HCT116 (cell line): ENCODE results near the gene CASK. TPM values are rescaled to one million over a fixed set of nuclear protein-coding genes. Genes with fewer than 3 reads are reported as not detected.

Source experiments
- ATAC-seq: fragments of 200-7000 bp; cut with Tn5 transposase; 2 replicates; pipeline ENCODE4 v1.9.1; 2020; ENCODE audit warnings: mild to moderate bottlenecking, moderate library complexity
- BruUV-seq: library from RNA; stranded (reverse); fragments of 400-500 nt; replicated peaks from 2 replicates; lab custom pipeline; 2021; lab: Mats Ljungman, UMichigan
- CTCF ChIA-PET: fragments of 300-600 bp; sonication (Branson Sonifier 250); formaldehyde crosslinking; loops from one replicate; lab custom pipeline; 2021; ENCODE audit warnings: antibody characterized with exemption; lab: Charles Lee
- POLR2A ChIA-PET: fragments of 300-600, 350-600 bp; sonication (Branson Sonifier 250); formaldehyde crosslinking; loops from one replicate; lab custom pipeline; 2021; ENCODE audit warnings: antibody characterized with exemption; lab: Charles Lee
- RAD21 ChIA-PET, 2 experiments: fragments of 300-600 bp; sonication (Branson Sonifier 250); formaldehyde crosslinking; loops; one replicate each; lab custom pipeline; 2023; ENCODE audit warnings: low total read pairs in 2 of 2; ENCODE audit not compliant: uncharacterized antibody in 2 of 2, unreplicated experiment in 2 of 2, low non-redundant PET in 1 of 2; lab: Charles Lee
- DNase-seq: peaks from one replicate; pipeline ENCODE4 v3.0.0-alpha.2; 2010; ENCODE audit warnings: low read depth, low spot score
- H2AFZ ChIP-seq: fragments of 200-600 bp; shearing (Covaris generic), sonication (generic); 2 replicates; pipeline ENCODE4 v1.6.1; 2017; ENCODE audit warnings: low read depth, mixed run types, mixed read lengths, antibody characterized with exemption, low read length; ENCODE audit not compliant: poor library complexity, severe bottlenecking
- H3K27ac ChIP-seq: 2 replicates; pipeline ENCODE4 v1.5.1; 2012; ENCODE audit warnings: low read depth, low read length
- H3K27me3 ChIP-seq: fragments of 200-600 bp; sonication (generic); 2 replicates; pipeline ENCODE4 v1.6.1; 2016; ENCODE audit warnings: mixed run types, low read length, mixed read lengths; ENCODE audit not compliant: insufficient read depth
- H3K36me3 ChIP-seq, 2 experiments: fragments of 200-500 bp in 1 of 2; fragments of 200-600 bp in 1 of 2; sonication (Bioruptor generic) in 1 of 2; sonication (generic) in 1 of 2; 2 replicates each; pipeline versions ENCODE4 v1.5.1 to v1.6.1; 2014 to 2016; ENCODE audit warnings: low read length in 2 of 2, inconsistent platforms in 1 of 2, mixed read lengths in 1 of 2, mixed run types in 1 of 2; ENCODE audit not compliant: insufficient read depth in 2 of 2, control insufficient read depth in 1 of 2
- H3K4me1 ChIP-seq, 2 experiments: fragments of 200-600 bp in 1 of 2; sonication (generic) in 1 of 2; 2 replicates each; pipeline versions ENCODE4 v1.5.1 to v1.6.1; 2012 to 2017; ENCODE audit warnings: low read length in 2 of 2, inconsistent platforms in 1 of 2, mild to moderate bottlenecking in 1 of 2, mixed read lengths in 1 of 2, mixed run types in 1 of 2, moderate library complexity in 1 of 2; ENCODE audit not compliant: insufficient read depth in 2 of 2, control insufficient read depth in 1 of 2
- H3K4me2 ChIP-seq: fragments of 200-600 bp; sonication (generic); 2 replicates; pipeline ENCODE4 v1.6.1; 2017; ENCODE audit warnings: mixed run types, low read length, mixed read lengths
- H3K4me3 ChIP-seq, 2 experiments: fragments of 200-600 bp in 1 of 2; sonication (generic) in 1 of 2; replicated peaks in 1 of 2; 2 replicates each; pipeline ENCODE4 v1.5.1; 2011 to 2016; ENCODE audit warnings: low read length in 2 of 2, control low read depth in 1 of 2, low read depth in 1 of 2, mild to moderate bottlenecking in 1 of 2, mixed read lengths in 1 of 2, mixed run types in 1 of 2
- H3K79me2 ChIP-seq: fragments of 200-600 bp; sonication (generic); 2 replicates; pipeline ENCODE4 v1.6.1; 2017; ENCODE audit warnings: mild to moderate bottlenecking, mixed run types, low read length, moderate library complexity, mixed read lengths; ENCODE audit not compliant: insufficient read depth
- H3K9ac ChIP-seq: fragments of 200-600 bp; sonication (generic); 2 replicates; pipeline ENCODE4 v1.6.1; 2016; ENCODE audit warnings: low read length, mixed read lengths
- H3K9me2 ChIP-seq: fragments of 200-600 bp; sonication (generic), shearing (Covaris generic); 2 replicates; pipeline ENCODE4 v1.6.1; 2017; ENCODE audit warnings: mixed run types, mild to moderate bottlenecking, moderate library complexity; ENCODE audit not compliant: insufficient read depth
- H3K9me3 ChIP-seq, 2 experiments: fragments of 200-500 bp in 1 of 2; fragments of 200-600 bp in 1 of 2; sonication (Bioruptor generic) in 1 of 2; sonication (generic) in 1 of 2; 2 replicates each; pipeline ENCODE4 v1.6.1; 2014 to 2017; ENCODE audit warnings: low read length in 2 of 2, mixed read lengths in 2 of 2, inconsistent platforms in 1 of 2, low read depth in 1 of 2, mild to moderate bottlenecking in 1 of 2, mixed run types in 1 of 2, moderate library complexity in 1 of 2; ENCODE audit not compliant: control insufficient read depth in 1 of 2, insufficient read depth in 1 of 2
- H4K20me1 ChIP-seq: fragments of 200-600 bp; sonication (generic), shearing (Covaris generic); 2 replicates; pipeline ENCODE4 v1.6.1; 2017; ENCODE audit warnings: mixed run types, mild to moderate bottlenecking, moderate library complexity; ENCODE audit not compliant: insufficient read depth
- ATF3 ChIP-seq: IDR thresholded peaks from 2 replicates; pipeline ENCODE4 v1.6.1; 2012
- CBX3 ChIP-seq: IDR thresholded peaks from 2 replicates; pipeline ENCODE4 v1.6.1; 2012; ENCODE audit warnings: low read depth
- CEBPB ChIP-seq: IDR thresholded peaks from 2 replicates; pipeline ENCODE4 v1.6.1; 2012; ENCODE audit warnings: low read depth
- EGR1 ChIP-seq: IDR thresholded peaks from 2 replicates; pipeline ENCODE4 v1.6.1; 2012; ENCODE audit warnings: low read depth
- ELF1 ChIP-seq: IDR thresholded peaks from 2 replicates; pipeline ENCODE4 v1.6.1; 2012; ENCODE audit warnings: low read depth, borderline replicate concordance
- EZH2 ChIP-seq: fragments of 200-600 bp; sonication (generic); IDR thresholded peaks from 2 replicates; pipeline ENCODE4 v1.6.1; 2017; ENCODE audit warnings: antibody characterized with exemption, mixed run types
- EZH2phosphoT487 ChIP-seq: fragments of 200-600 bp; IDR thresholded peaks from 2 replicates; pipeline ENCODE4 v1.6.1; 2018; ENCODE audit warnings: antibody characterized with exemption, borderline replicate concordance
- JUND ChIP-seq: IDR thresholded peaks from 2 replicates; pipeline ENCODE4 v1.6.1; 2012
- POLR2AphosphoS5 ChIP-seq: IDR thresholded peaks from 2 replicates; pipeline ENCODE4 v1.6.1; 2011; ENCODE audit warnings: mild to moderate bottlenecking, low read depth, low read length, moderate library complexity
- REST ChIP-seq: IDR thresholded peaks from 2 replicates; pipeline ENCODE4 v1.6.1; 2012; ENCODE audit warnings: low read depth
- SIN3A ChIP-seq: IDR thresholded peaks from 2 replicates; pipeline ENCODE4 v1.6.1; 2012; ENCODE audit warnings: low read depth
- SP1 ChIP-seq: IDR thresholded peaks from 2 replicates; pipeline ENCODE4 v1.6.1; 2012; ENCODE audit warnings: low read depth
- YY1 ChIP-seq: IDR thresholded peaks from 2 replicates; pipeline ENCODE4 v1.6.1; 2011; ENCODE audit warnings: low read length, low read depth, moderate library complexity, mild to moderate bottlenecking; ENCODE audit not compliant: insufficient replicate concordance; ENCODE audit errors: extremely low read depth
- ZNF274 ChIP-seq: fragments of 200-500 bp; sonication (Bioruptor generic); IDR thresholded peaks from 2 replicates; pipeline ENCODE4 v1.6.1; 2014; ENCODE audit warnings: mild to moderate bottlenecking, low read depth, low read length, inconsistent platforms
- intact Hi-C: fragments of 100-400 bp; cut with micrococcal nuclease; formaldehyde crosslinking; loops from 2 replicates; pipeline ENCODE4 v1.10.0; 2022
- total RNA-seq: library from RNA; stranded (reverse); gene quantifications from one replicate; pipeline ENCODE4 v1.2.1, GENCODE V29; 2021; ENCODE audit not compliant: unreplicated experiment

Gene CASK
- total RNA-seq, 1 experiment from 2014 or later = 39.0 TPM

- no peak overlapping the region for H3K27ac ChIP-seq
- H3K9me3 ChIP-seq = no peaks in the 10 kb centered on the region
- no peak overlapping the region for H2AFZ ChIP-seq
- no peak for DNase-seq
- H3K27me3 ChIP-seq = no peaks in the 10 kb centered on the region
- H3K79me2 ChIP-seq = no peaks in the 10 kb centered on the region
- H3K36me3 ChIP-seq = no peaks in the 10 kb centered on the region
- no TSS peak for BruUV-seq
- H3K4me3 ChIP-seq = no peak overlapping the region
- CTCF ChIA-PET = no interaction called here
- H3K9me2 ChIP-seq = no peaks in the 10 kb centered on the region
- RAD21 ChIA-PET = no interaction called here
- no peak for TF ChIP-seq JUND
- TF ChIP-seq CEBPB = no peak
- TF ChIP-seq CBX3 = no peak
- no peak for TF ChIP-seq EZH2
- TF ChIP-seq EZH2phosphoT487 = no peak
- TF ChIP-seq ELF1 = no peak
- no peak for TF ChIP-seq SIN3A
- TF ChIP-seq ZNF274 = no peak
- no peak for TF ChIP-seq POLR2AphosphoS5
- TF ChIP-seq SP1 = no peak
- no peak for TF ChIP-seq EGR1
- TF ChIP-seq REST = no peak
- TF ChIP-seq YY1 = no peak
- no peak for TF ChIP-seq ATF3
- POLR2A ChIA-PET = no interaction called here
- no peaks in the 10 kb centered on the region for H3K4me1 ChIP-seq
- no peak overlapping the region for H3K9ac ChIP-seq
- no peak for ATAC-seq
- H4K20me1 ChIP-seq = no peaks in the 10 kb centered on the region
- H3K4me2 ChIP-seq = no peak overlapping the region
- intact Hi-C loops = no loop called here
Measured at GRCh38 chrX:41718481-41719235, 204.7 kb downstream of the CASK start.
